ENCODE measurements around the gene MDM2. TPM values are rescaled to one million over a fixed set of nuclear protein-coding genes. Genes with fewer than 3 reads are reported as not detected.

Gene MDM2
- total RNA-seq, 3 donors from 2014 or later (not counting 1 experiment from before 2014, with no cell fraction given): 130 to 143 (median 132) TPM

- DNase-seq (no peak), ATAC-seq (no peak)
- Histone ChIP-seq H3K9me3 (ENCODE audit: control insufficient read depth, insufficient read depth, low read length) (no peaks in the 10 kb centered on the region), H3K4me1 (ENCODE audit: control insufficient read depth, insufficient read depth, low read length) (no peaks in the 10 kb centered on the region), H3K27me3 (ENCODE audit: control insufficient read depth, insufficient read depth, low read length) (no peaks in the 10 kb centered on the region), H3K4me3 (ENCODE audit: low read length) (no peak overlapping the region), H3K36me3 (ENCODE audit: control insufficient read depth, insufficient read depth, low read length) (peaks cover 81% of the 10 kb centered on the region), H3K27ac (ENCODE audit: low read length) (no peak overlapping the region)
- H3K27me3 Mint-ChIP-seq (ENCODE audit: low read depth in 2 of 2): no peaks in the 10 kb centered on the region
- no peaks in the 10 kb centered on the region for H3K9me3 Mint-ChIP-seq
- 99% methylated on average over 5 of the region's 7 CpGs for WGBS (ENCODE audit: insufficient coverage)
- H3K4me3 Mint-ChIP-seq: no peak overlapping the region
- peaks cover 7% of the 10 kb centered on the region for H3K36me3 Mint-ChIP-seq
- peak overlapping the region in 1 of 2 donors; percentile 11 for H3K27ac Mint-ChIP-seq
- TF ChIP-seq CTCF (IDR thresholded peaks at IDR 0.05): no peak
- peaks cover 8 to 11% of the 10 kb centered on the region in 2 donors for H3K4me1 Mint-ChIP-seq
- intact Hi-C loops (cut with micrococcal nuclease): no loop called here
Measured at GRCh38 chr12:68828672-68829068, 20.7 kb downstream of the MDM2 start.

GRCh38 chr12:68831272-68831671, 23.3 kb downstream of the MDM2 start:
- peaks cover 7 to 15% of the 10 kb centered on the region in 2 donors for H3K4me1 Mint-ChIP-seq
- Histone ChIP-seq H3K27ac (ENCODE audit: low read length) (no peak overlapping the region), H3K4me1 (ENCODE audit: control insufficient read depth, insufficient read depth, low read length) (no peaks in the 10 kb centered on the region), H3K36me3 (ENCODE audit: control insufficient read depth, insufficient read depth, low read length) (peaks cover 75% of the 10 kb centered on the region), H3K4me3 (ENCODE audit: low read length) (no peak overlapping the region), H3K9me3 (ENCODE audit: control insufficient read depth, insufficient read depth, low read length) (no peaks in the 10 kb centered on the region), H3K27me3 (ENCODE audit: control insufficient read depth, insufficient read depth, low read length) (no peaks in the 10 kb centered on the region)
- no peaks in the 10 kb centered on the region for H3K9me3 Mint-ChIP-seq
- no peak overlapping the region for H3K4me3 Mint-ChIP-seq
- H3K27ac Mint-ChIP-seq: peak overlapping the region in 1 of 2 donors; percentile 22
- 98% methylated on average over 5 of the region's 6 CpGs for WGBS (ENCODE audit: insufficient coverage)
- DNase-seq (no peak), ATAC-seq (no peak)
- no peaks in the 10 kb centered on the region for H3K27me3 Mint-ChIP-seq (ENCODE audit: low read depth in 2 of 2)
- intact Hi-C loops (cut with micrococcal nuclease): no loop called here
- H3K36me3 Mint-ChIP-seq: peaks cover 14% of the 10 kb centered on the region
- TF ChIP-seq CTCF (IDR thresholded peaks at IDR 0.05): no peak

- Histone ChIP-seq H3K9me3 (ENCODE audit: control insufficient read depth, insufficient read depth, low read length) (no peaks in the 10 kb centered on the region), H3K36me3 (ENCODE audit: control insufficient read depth, insufficient read depth, low read length) (peaks cover 75% of the 10 kb centered on the region), H3K4me3 (ENCODE audit: low read length) (no peak overlapping the region), H3K4me1 (ENCODE audit: control insufficient read depth, insufficient read depth, low read length) (no peaks in the 10 kb centered on the region), H3K27ac (ENCODE audit: low read length) (no peak overlapping the region), H3K27me3 (ENCODE audit: control insufficient read depth, insufficient read depth, low read length) (no peaks in the 10 kb centered on the region)
- intact Hi-C loops (cut with micrococcal nuclease): no loop called here
- no peak overlapping the region for H3K4me3 Mint-ChIP-seq
- ATAC-seq (no peak), DNase-seq (no peak)
- H3K36me3 Mint-ChIP-seq: peaks cover 14% of the 10 kb centered on the region
- no peaks in the 10 kb centered on the region for H3K9me3 Mint-ChIP-seq
- H3K27ac Mint-ChIP-seq: no peak overlapping the region
- 96% methylated on average over 10 of the region's 14 CpGs for WGBS (ENCODE audit: insufficient coverage)
- H3K27me3 Mint-ChIP-seq (ENCODE audit: low read depth in 2 of 2): no peaks in the 10 kb centered on the region
- TF ChIP-seq CTCF (IDR thresholded peaks at IDR 0.05): no peak
- peaks cover 7 to 15% of the 10 kb centered on the region in 2 donors for H3K4me1 Mint-ChIP-seq
Measured at GRCh38 chr12:68831751-68832503, 23.9 kb downstream of the MDM2 start.

- Mint-ChIP-seq H3K27me3 (ENCODE audit: low read depth in 2 of 2) (no peaks in the 10 kb centered on the region), H3K9me3 (no peaks in the 10 kb centered on the region), H3K4me3 (no peak overlapping the region), H3K27ac (no peak overlapping the region), H3K4me1 (peaks cover 7 to 15% of the 10 kb centered on the region in 2 donors), H3K36me3 (peaks cover 14% of the 10 kb centered on the region)
- no peak for TF ChIP-seq CTCF (IDR thresholded peaks at IDR 0.05)
- ATAC-seq: no peak
- H3K36me3 ChIP-seq (ENCODE audit: control insufficient read depth, insufficient read depth, low read length): peaks cover 75% of the 10 kb centered on the region
- no peaks in the 10 kb centered on the region for H3K27me3 ChIP-seq (ENCODE audit: control insufficient read depth, insufficient read depth, low read length)
- H3K4me1 ChIP-seq (ENCODE audit: control insufficient read depth, insufficient read depth, low read length): no peaks in the 10 kb centered on the region
- no peaks in the 10 kb centered on the region for H3K9me3 ChIP-seq (ENCODE audit: control insufficient read depth, insufficient read depth, low read length)
- intact Hi-C loops (cut with micrococcal nuclease): no loop called here
- DNase-seq: no peak
- no peak overlapping the region for H3K4me3 ChIP-seq (ENCODE audit: low read length)
- WGBS (ENCODE audit: insufficient coverage): 94% methylated on average over 4 of the region's 4 CpGs
- H3K27ac ChIP-seq (ENCODE audit: low read length): no peak overlapping the region
Measured at GRCh38 chr12:68832504-68832867, 24.5 kb downstream of the MDM2 start.
